Stomach (tissue), 9 donors: ENCODE data around the gene NES. TPM values are rescaled to one million over a fixed set of nuclear protein-coding genes. Genes with fewer than 3 reads are reported as not detected.

Experiments
- DNase-seq, 2 donors: peaks; one replicate each; pipeline versions ENCODE4 v3.0.0 to v3.0.0-alpha.2; 2013 to 2019
- H3K27ac ChIP-seq, 5 donors: fragments of 200-600 bp in 4 of 5; sonication (generic) in 4 of 5; one replicate each; pipeline ENCODE4 v1.5.1; 2013 to 2019; ENCODE audit warnings: mild to moderate bottlenecking in 1 of 5, moderate library complexity in 1 of 5
- H3K27me3 ChIP-seq, 3 donors: fragments of 200-600 bp; sonication (generic); one replicate each; pipeline ENCODE4 v1.5.1; 2017 to 2019; ENCODE audit warnings: mixed run types in 1 of 3
- H3K36me3 ChIP-seq, 4 donors: fragments of 200-600 bp; sonication (generic); 1 replicate in 3 of 4; 2 replicates in 1 of 4; pipeline ENCODE4 v1.5.1; 2016 to 2019
- H3K4me1 ChIP-seq, 4 donors: fragments of 200-600 bp; sonication (generic); one replicate each; pipeline ENCODE4 v1.5.1; 2016 to 2019
- H3K4me3 ChIP-seq, 4 donors: fragments of 200-600 bp; sonication (generic) in 3 of 4; one replicate each; pipeline ENCODE4 v1.5.1; 2016 to 2019; ENCODE audit warnings: mild to moderate bottlenecking in 1 of 4
- H3K9me3 ChIP-seq, 4 donors: fragments of 200-600 bp; sonication (generic); one replicate each; pipeline ENCODE4 v1.5.1; 2016 to 2019
- EP300 ChIP-seq: sonication (generic); formaldehyde crosslinking; IDR thresholded peaks from one replicate; pipeline ENCODE4 v1.6.1; 2017; ENCODE audit warnings: antibody characterized with exemption
- POLR2A ChIP-seq, 4 donors: fragments of 450-650 bp; IDR thresholded peaks; one replicate each; pipeline ENCODE4 v1.6.1; 2016; ENCODE audit warnings: antibody characterized with exemption in 4 of 4, control low read depth in 2 of 4, mild to moderate bottlenecking in 1 of 4, moderate library complexity in 1 of 4
- POLR2AphosphoS5 ChIP-seq, 3 donors: sonication (generic); formaldehyde crosslinking; IDR thresholded peaks; one replicate each; pipeline ENCODE4 v1.6.1; 2016; ENCODE audit warnings: antibody characterized with exemption in 3 of 3
- WGBS, 5 donors: extraction: QIAGEN DNeasy Blood & Tissue Kit in 3 of 5; methylation state at CpG; one replicate each; pipeline versions ENCODE4 v1.1.5 to v1.1.7; 2013 to 2018; 5-methylcytosine and 5-hydroxymethylcytosine counted together
- intact Hi-C: fragments of 100-400 bp; cut with DNase I; formaldehyde crosslinking; loops from one replicate; pipeline ENCODE4 v1.15.1; 2023; ENCODE audit warnings: low total_unique reads
- polyA plus RNA-seq, 3 donors: library from polyadenylated mRNA; stranded (reverse); fragments of 200-250 nt; gene quantifications; one replicate each; pipeline ENCODE4 v1.2.3, GENCODE V29; 2013
- total RNA-seq, 5 donors: library from RNA; depleted of rRNA; stranded (reverse); fragments of >200 nt; gene quantifications; one replicate each; pipeline versions ENCODE4 v1.1.0 to v1.2.3, GENCODE V29; 2014 to 2016
- TF ChIP-seq, protein P1 (sequence below), 7 experiments: fragments of 450-650 bp in 4 of 7; fragments of 200-600 bp in 3 of 7; sonication (generic) in 3 of 7; IDR thresholded peaks; one replicate each; pipeline ENCODE4 v1.5.1; 2016 to 2019; ENCODE audit warnings: antibody characterized with exemption in 7 of 7, control low read depth in 2 of 7, mild to moderate bottlenecking in 1 of 7
- donor health status: healthy with polysubstance abuse.
- donor health status: Bipolar disorder and iron deficiency.
- donor health status: healthy.

The NES gene
- total and polyA plus RNA-seq, 8 donors, result 1.7 to 22.3 (median 6.8) TPM

- Histone ChIP-seq H3K36me3 (no peaks in the 10 kb centered on the region), H3K27ac (peak overlapping the region in 1 of 5 donors; percentile 18)
- intact Hi-C loops, result no loop called here
Observed at GRCh38 chr1:156656806-156657740, 20.1 kb downstream of the NES start.

DNA sequence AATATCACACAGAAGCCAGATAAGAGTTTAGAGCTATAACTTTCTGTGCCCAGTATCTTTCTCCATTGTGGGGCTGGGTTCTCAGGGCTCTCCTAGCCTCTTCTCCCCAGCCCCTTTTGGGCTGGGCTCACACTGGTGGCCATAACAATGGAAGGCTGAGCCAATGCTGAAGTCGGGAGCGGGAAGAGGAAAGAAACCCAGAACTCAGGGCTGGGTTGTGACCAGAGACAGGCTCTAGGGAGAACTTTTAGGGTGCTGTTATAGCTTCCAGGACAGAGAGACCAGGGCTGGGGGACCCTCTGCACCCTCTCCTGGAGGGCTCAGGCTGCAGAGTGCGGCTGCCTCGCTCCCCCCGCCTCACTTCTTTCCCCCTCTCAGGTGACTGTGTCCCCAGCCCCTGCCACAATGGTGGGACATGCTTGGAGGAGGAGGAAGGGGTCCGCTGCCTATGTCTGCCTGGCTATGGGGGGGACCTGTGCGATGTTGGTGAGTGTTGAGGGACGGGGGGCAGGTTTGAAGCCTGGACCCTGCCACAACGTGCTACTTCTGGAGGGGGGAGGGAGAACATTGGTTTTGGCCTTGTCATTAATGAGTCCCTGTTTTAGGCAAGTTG, 21.2 kb downstream of the NES start:
- intact Hi-C loops, result no loop called here
- DNase-seq, result no peak
- Histone ChIP-seq H3K4me1 (peaks cover 29 to 49% (median 44%) of the 10 kb centered on the region in 4 donors), H3K27me3 (peaks cover 0 to 77% (median 24%) of the 10 kb centered on the region in 3 donors), H3K36me3 (no peaks in the 10 kb centered on the region), H3K4me3 (no peak overlapping the region), H3K27ac (no peak overlapping the region), H3K9me3 (no peaks in the 10 kb centered on the region)
- TF ChIP-seq EP300 (no peak), POLR2AphosphoS5 (IDR thresholded peaks at IDR 0.05) (no peak)
- WGBS, 5 donors, result 56 to 62% (median 58%) methylated on average over 8 to 9 of the region's 9 CpGs

More at GRCh38 chr1:156656806-156657740, 20.1 kb downstream of the NES start:
- H3K4me1 ChIP-seq, result peaks cover 40 to 59% (median 55%) of the 10 kb centered on the region in 4 donors
- TF ChIP-seq, protein P1, sequence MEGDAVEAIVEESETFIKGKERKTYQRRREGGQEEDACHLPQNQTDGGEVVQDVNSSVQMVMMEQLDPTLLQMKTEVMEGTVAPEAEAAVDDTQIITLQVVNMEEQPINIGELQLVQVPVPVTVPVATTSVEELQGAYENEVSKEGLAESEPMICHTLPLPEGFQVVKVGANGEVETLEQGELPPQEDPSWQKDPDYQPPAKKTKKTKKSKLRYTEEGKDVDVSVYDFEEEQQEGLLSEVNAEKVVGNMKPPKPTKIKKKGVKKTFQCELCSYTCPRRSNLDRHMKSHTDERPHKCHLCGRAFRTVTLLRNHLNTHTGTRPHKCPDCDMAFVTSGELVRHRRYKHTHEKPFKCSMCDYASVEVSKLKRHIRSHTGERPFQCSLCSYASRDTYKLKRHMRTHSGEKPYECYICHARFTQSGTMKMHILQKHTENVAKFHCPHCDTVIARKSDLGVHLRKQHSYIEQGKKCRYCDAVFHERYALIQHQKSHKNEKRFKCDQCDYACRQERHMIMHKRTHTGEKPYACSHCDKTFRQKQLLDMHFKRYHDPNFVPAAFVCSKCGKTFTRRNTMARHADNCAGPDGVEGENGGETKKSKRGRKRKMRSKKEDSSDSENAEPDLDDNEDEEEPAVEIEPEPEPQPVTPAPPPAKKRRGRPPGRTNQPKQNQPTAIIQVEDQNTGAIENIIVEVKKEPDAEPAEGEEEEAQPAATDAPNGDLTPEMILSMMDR (IDR thresholded peaks at IDR 0.05), result peak in 5 of 7 experiments; percentile 77 to 95 (median 95)
- no peak for TF ChIP-seq POLR2AphosphoS5 (IDR thresholded peaks at IDR 0.05)
- H3K4me3 ChIP-seq, result peak overlapping the region; percentile 33 to 44 (median 36)
- peaks cover 0 to 66% (median 21%) of the 10 kb centered on the region in 3 donors for H3K27me3 ChIP-seq
- peak; percentile 82 to 91 for DNase-seq
- no peaks in the 10 kb centered on the region for H3K9me3 ChIP-seq
- WGBS, 5 donors, result 2 to 8% (median 3%) methylated on average over 44 to 54 of the region's 54 CpGs

- no peak overlapping the region for H3K4me3 ChIP-seq
- H3K27me3 ChIP-seq, result peaks cover under 1 to 84% (median 29%) of the 10 kb centered on the region in 3 donors
- no peaks in the 10 kb centered on the region for H3K9me3 ChIP-seq
- H3K27ac ChIP-seq, result no peak overlapping the region
- intact Hi-C loops, result no loop called here
- H3K36me3 ChIP-seq, result no peaks in the 10 kb centered on the region
- TF ChIP-seq, protein P1 (IDR thresholded peaks at IDR 0.05), result no peak
- TF ChIP-seq POLR2AphosphoS5 (IDR thresholded peaks at IDR 0.05), result no peak
- no peak for TF ChIP-seq POLR2A (IDR thresholded peaks at IDR 0.05)
- TF ChIP-seq EP300, result no peak
- 36 to 60% (median 51%) methylated on average over 2 of the region's 2 CpGs for WGBS, 5 donors
- no peak for DNase-seq
- peaks cover 24 to 42% (median 37%) of the 10 kb centered on the region in 4 donors for H3K4me1 ChIP-seq
Observed at GRCh38 chr1:156655151-156655903, 21.9 kb downstream of the NES start.

DNA sequence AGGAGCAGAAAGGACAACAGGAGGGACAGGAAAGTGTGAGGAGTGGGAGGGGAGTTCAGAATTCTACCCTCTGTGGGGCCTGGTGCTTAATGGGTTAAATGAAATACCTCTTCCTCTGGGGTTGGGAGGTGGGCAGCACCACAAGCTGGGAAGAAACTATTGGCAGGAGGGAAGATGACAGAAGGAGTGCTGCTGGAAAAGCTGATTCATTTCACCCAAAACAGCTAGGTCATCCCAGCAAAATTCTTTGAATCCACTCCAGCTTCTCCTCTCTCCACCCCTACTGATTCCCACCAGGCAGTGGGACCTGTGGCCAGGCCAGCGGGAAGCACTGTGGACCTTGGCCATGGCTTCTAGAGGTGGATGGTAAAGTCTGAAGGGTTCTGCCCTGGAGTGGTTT, 22.5 kb downstream of the NES start:
- intact Hi-C loops, result no loop called here
- DNase-seq, result no peak
- 60 to 87% (median 67%) methylated on average over 1 of the region's 1 CpG for WGBS, 5 donors

More for the DNA sequence above, 22.5 kb downstream of the NES start:
- H3K9me3 ChIP-seq, result no peaks in the 10 kb centered on the region
- peaks cover 18 to 36% (median 31%) of the 10 kb centered on the region in 4 donors for H3K4me1 ChIP-seq
- peaks cover 3 to 90% (median 31%) of the 10 kb centered on the region in 3 donors for H3K27me3 ChIP-seq
- no peak overlapping the region for H3K27ac ChIP-seq
- no peak overlapping the region for H3K4me3 ChIP-seq
- TF ChIP-seq EP300, result no peak
- no peak for TF ChIP-seq POLR2A (IDR thresholded peaks at IDR 0.05)
- TF ChIP-seq, protein P1 (IDR thresholded peaks at IDR 0.05), result no peak
- TF ChIP-seq POLR2AphosphoS5 (IDR thresholded peaks at IDR 0.05), result no peak
- H3K36me3 ChIP-seq, result no peaks in the 10 kb centered on the region
